ENCODE results near the gene USH2A. TPM values are rescaled to one million over a fixed set of nuclear protein-coding genes. Genes with fewer than 3 reads are reported as not detected.

The USH2A gene
- total RNA-seq, 2 experiments from 2014 or later, result not detected

DNA sequence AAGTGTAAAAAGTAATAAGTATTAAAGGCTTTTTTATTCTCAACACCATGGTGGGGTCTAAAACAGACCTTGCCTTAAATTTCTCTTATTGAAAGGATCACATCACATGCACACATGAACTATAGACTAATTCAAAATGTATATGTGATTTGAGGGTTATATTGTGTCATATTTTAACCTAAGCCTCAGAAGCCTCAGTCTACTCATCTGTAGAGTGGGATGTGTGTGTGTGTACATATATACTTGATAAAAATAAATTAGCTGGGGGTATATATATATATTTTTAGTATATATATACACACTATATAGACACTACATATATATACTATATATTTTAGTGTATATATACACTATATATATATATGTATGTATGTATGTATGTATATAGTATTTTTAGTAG, 797.3 kb downstream of the USH2A start:
- Mint-ChIP-seq H3K27ac (no peak overlapping the region), H3K27me3 (no peaks in the 10 kb centered on the region), H3K4me3 (no peak overlapping the region), H3K4me1 (ENCODE audit: low read depth) (no peaks in the 10 kb centered on the region), H3K36me3 (ENCODE audit: low read depth) (peaks cover 6% of the 10 kb centered on the region), H3K9me3 (no peaks in the 10 kb centered on the region)
- ChIA-PET POLR2A (no interaction called here), CTCF (no interaction called here)
- Histone ChIP-seq H3K9me3 (ENCODE audit: control insufficient read depth in 1 of 2, insufficient read depth in 1 of 2, low read length in 2 of 2) (no peaks in the 10 kb centered on the region), H3K4me3 (ENCODE audit: low read length) (no peak overlapping the region), H3K27me3 (ENCODE audit: control insufficient read depth in 1 of 2, insufficient read depth in 2 of 2, low read length in 2 of 2) (no peaks in the 10 kb centered on the region), H3K27ac (ENCODE audit: low read depth in 1 of 2, low read length in 2 of 2) (no peak overlapping the region), H3K4me1 (ENCODE audit: insufficient read depth, low read length) (no peaks in the 10 kb centered on the region), H3K36me3 (ENCODE audit: insufficient read depth, low read length) (no peaks in the 10 kb centered on the region)
- DNase-seq (no peak), ATAC-seq (ENCODE audit: poor library complexity) (no peak)
- TF ChIP-seq, protein P1, sequence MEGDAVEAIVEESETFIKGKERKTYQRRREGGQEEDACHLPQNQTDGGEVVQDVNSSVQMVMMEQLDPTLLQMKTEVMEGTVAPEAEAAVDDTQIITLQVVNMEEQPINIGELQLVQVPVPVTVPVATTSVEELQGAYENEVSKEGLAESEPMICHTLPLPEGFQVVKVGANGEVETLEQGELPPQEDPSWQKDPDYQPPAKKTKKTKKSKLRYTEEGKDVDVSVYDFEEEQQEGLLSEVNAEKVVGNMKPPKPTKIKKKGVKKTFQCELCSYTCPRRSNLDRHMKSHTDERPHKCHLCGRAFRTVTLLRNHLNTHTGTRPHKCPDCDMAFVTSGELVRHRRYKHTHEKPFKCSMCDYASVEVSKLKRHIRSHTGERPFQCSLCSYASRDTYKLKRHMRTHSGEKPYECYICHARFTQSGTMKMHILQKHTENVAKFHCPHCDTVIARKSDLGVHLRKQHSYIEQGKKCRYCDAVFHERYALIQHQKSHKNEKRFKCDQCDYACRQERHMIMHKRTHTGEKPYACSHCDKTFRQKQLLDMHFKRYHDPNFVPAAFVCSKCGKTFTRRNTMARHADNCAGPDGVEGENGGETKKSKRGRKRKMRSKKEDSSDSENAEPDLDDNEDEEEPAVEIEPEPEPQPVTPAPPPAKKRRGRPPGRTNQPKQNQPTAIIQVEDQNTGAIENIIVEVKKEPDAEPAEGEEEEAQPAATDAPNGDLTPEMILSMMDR (IDR thresholded peaks at IDR 0.05), result no peak
- intact Hi-C loops (cut with DNase I, micrococcal nuclease), result no loop called here

DNA sequence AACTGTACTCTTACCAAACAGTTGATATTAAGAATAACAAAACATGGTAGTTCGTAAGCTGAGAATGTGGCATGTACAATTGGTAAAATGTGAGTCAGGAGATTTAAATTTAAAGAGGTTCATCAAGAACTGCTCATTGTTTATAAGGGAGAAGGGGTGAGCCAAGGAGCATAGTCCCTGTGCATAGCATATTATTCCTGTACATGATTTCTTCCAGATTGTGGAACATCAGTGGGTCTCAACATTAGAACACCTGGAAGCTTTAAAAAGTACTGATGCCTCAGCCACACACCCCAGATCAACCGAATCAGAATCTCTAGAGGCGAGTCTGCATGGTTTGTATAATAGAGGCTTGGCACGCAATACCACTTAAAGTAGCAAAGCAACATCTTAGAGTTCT, 800.1 kb downstream of the USH2A start:
- ATAC-seq (ENCODE audit: poor library complexity) (no peak), DNase-seq (no peak)
- ChIA-PET POLR2A (no interaction called here), CTCF (no interaction called here)
- peaks cover 22% of the 10 kb centered on the region for H3K36me3 Mint-ChIP-seq (ENCODE audit: low read depth)
- H3K27ac Mint-ChIP-seq, result no peak overlapping the region
- intact Hi-C loops (cut with DNase I, micrococcal nuclease), result no loop called here
- H3K4me3 ChIP-seq (ENCODE audit: low read length), result no peak overlapping the region
- H3K27me3 Mint-ChIP-seq, result no peaks in the 10 kb centered on the region
- H3K4me1 ChIP-seq (ENCODE audit: insufficient read depth, low read length), result no peaks in the 10 kb centered on the region
- no peak overlapping the region for H3K4me3 Mint-ChIP-seq
- no peak overlapping the region for H3K27ac ChIP-seq (ENCODE audit: low read depth in 1 of 2, low read length in 2 of 2)
- H3K36me3 ChIP-seq (ENCODE audit: insufficient read depth, low read length), result no peaks in the 10 kb centered on the region
- no peaks in the 10 kb centered on the region for H3K4me1 Mint-ChIP-seq (ENCODE audit: low read depth)
- H3K9me3 Mint-ChIP-seq, result no peaks in the 10 kb centered on the region
- TF ChIP-seq, protein P1 (IDR thresholded peaks at IDR 0.05), result no peak
- H3K9me3 ChIP-seq (ENCODE audit: control insufficient read depth in 1 of 2, insufficient read depth in 1 of 2, low read length in 2 of 2), result no peaks in the 10 kb centered on the region
- H3K27me3 ChIP-seq (ENCODE audit: control insufficient read depth in 1 of 2, insufficient read depth in 2 of 2, low read length in 2 of 2), result no peaks in the 10 kb centered on the region

DNA sequence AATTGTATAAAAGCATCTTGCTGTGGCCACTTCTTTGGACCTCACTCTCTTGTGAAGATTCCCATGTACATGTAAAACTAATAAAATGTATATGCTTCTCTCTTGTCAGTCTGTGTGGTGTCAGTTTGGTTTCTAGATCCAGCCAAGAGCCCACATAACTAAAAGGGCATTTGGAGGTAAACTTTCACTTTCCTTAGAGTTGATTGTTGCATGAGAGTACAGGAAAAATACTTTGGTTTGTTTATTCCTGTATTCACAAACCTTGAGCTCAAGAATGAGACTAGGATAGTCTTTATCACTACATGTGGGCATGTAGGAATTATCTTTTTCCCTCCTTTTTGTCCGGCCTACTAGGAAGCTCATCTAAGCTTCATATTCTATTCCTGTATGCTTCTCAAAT, 805.3 kb downstream of the USH2A start:
- intact Hi-C loops (cut with DNase I, micrococcal nuclease), result no loop called here
- ChIA-PET CTCF (no interaction called here), POLR2A (no interaction called here)
- H3K4me1 ChIP-seq (ENCODE audit: insufficient read depth, low read length), result no peaks in the 10 kb centered on the region
- H3K27me3 ChIP-seq (ENCODE audit: control insufficient read depth in 1 of 2, insufficient read depth in 2 of 2, low read length in 2 of 2), result no peaks in the 10 kb centered on the region
- H3K27ac Mint-ChIP-seq, result no peak overlapping the region
- H3K9me3 Mint-ChIP-seq, result no peaks in the 10 kb centered on the region
- H3K4me3 ChIP-seq (ENCODE audit: low read length), result no peak overlapping the region
- ATAC-seq (ENCODE audit: poor library complexity), result no peak
- no peak overlapping the region for H3K4me3 Mint-ChIP-seq
- no peaks in the 10 kb centered on the region for H3K27me3 Mint-ChIP-seq
- TF ChIP-seq, protein P1 (IDR thresholded peaks at IDR 0.05), result no peak
- DNase-seq, result no peak
- H3K27ac ChIP-seq (ENCODE audit: low read depth in 1 of 2, low read length in 2 of 2), result no peak overlapping the region
- peaks cover 35% of the 10 kb centered on the region for H3K36me3 Mint-ChIP-seq (ENCODE audit: low read depth)
- H3K9me3 ChIP-seq (ENCODE audit: control insufficient read depth in 1 of 2, insufficient read depth in 1 of 2, low read length in 2 of 2), result no peaks in the 10 kb centered on the region
- no peaks in the 10 kb centered on the region for H3K4me1 Mint-ChIP-seq (ENCODE audit: low read depth)
- H3K36me3 ChIP-seq (ENCODE audit: insufficient read depth, low read length), result no peaks in the 10 kb centered on the region
